Colonic mucosa (tissue), 4 donors: ENCODE measurements around the gene DND1. TPM values are rescaled to one million over a fixed set of nuclear protein-coding genes. Genes with fewer than 3 reads are reported as not detected.

ENCODE experiments used
- DNase-seq: peaks from one replicate; pipeline ENCODE4 v3.0.0-alpha.2; 2020
- H3K27ac ChIP-seq: fragments of 200-600 bp; one replicate; pipeline ENCODE4 v1.8.0; 2021
- H3K27me3 ChIP-seq: fragments of 200-600 bp; one replicate; pipeline ENCODE4 v1.8.0; 2021
- H3K36me3 ChIP-seq: fragments of 200-600 bp; one replicate; pipeline ENCODE4 v1.8.0; 2021
- H3K4me1 ChIP-seq: fragments of 200-600 bp; one replicate; pipeline ENCODE4 v1.8.0; 2021; ENCODE audit warnings: mild to moderate bottlenecking
- H3K4me3 ChIP-seq: fragments of 200-600 bp; one replicate; pipeline ENCODE4 v1.8.0; 2021
- H3K9ac ChIP-seq, 2 donors: one replicate each; pipeline ENCODE4 v1.7.0; 2013; ENCODE audit warnings: control low read depth in 2 of 2, low read depth in 2 of 2, low read length in 2 of 2
- H3K9me3 ChIP-seq: fragments of 200-600 bp; one replicate; pipeline ENCODE4 v1.8.0; 2021
- CTCF ChIP-seq: fragments of 200-600 bp; IDR thresholded peaks from one replicate; pipeline ENCODE4 v1.8.0; 2022; ENCODE audit warnings: antibody characterized with exemption, mild to moderate bottlenecking
- intact Hi-C: fragments of 100-400 bp; cut with DNase I; formaldehyde crosslinking; loops from one replicate; pipeline ENCODE4 v1.14.1; 2022
- microRNA-seq: library from miRNA; unstranded; fragments of <30 nt; microRNA quantifications from one replicate; pipeline ENCODE4, GENCODE V29; 2019
- total RNA-seq, 2 donors: library from RNA; stranded (reverse); fragmentation: NEBNext Ultra II Directional in 1 of 2; extraction: Animal tissue kit (Norgen Biotek cat#: 25700) in 1 of 2; gene quantifications; one replicate each; pipeline ENCODE4 v1.2.1, GENCODE V29; 2021
- donor health status: healthy.
- donor health status: DM: no; HTN: no; CAD: no.
- donor health status: DM: no; HTN: no; CAD: no.

Gene DND1
- total RNA-seq, 2 donors from 2014 or later = 0.16 to 0.89 TPM

- Histone ChIP-seq H3K36me3 (no peaks in the 10 kb centered on the region), H3K9ac (no peak overlapping the region), H3K9me3 (no peaks in the 10 kb centered on the region), H3K4me1 (no peaks in the 10 kb centered on the region), H3K4me3 (no peak overlapping the region), H3K27me3 (peaks cover 3% of the 10 kb centered on the region), H3K27ac (no peak overlapping the region)
- no peak for DNase-seq
- no peak for TF ChIP-seq CTCF
- intact Hi-C loops = no loop called here
Observed at GRCh38 chr5:140622301-140622700, 51.1 kb downstream of the DND1 start.

Small RNA genes within 50 kb of the gene (microRNA-seq; reads per million reads assigned to microRNA genes)
- gene MIR3655 = not detected

Other genes with a start within 250 kb of the DND1 start
- gene EIF4EBP3, start 125.9 kb downstream of the DND1 start, total RNA-seq = 10 to 100 TPM; 13.5 to 13.8 TPM
- gene SRA1, start 116.1 kb downstream of the DND1 start, total RNA-seq = 10 to 100 TPM; 24.5 to 34.1 TPM
- 10 to 100 TPM; 11.0 to 17.0 TPM for gene APBB3, start 109.0 kb downstream of the DND1 start, total RNA-seq
- 100 to 1,000 TPM in 1 of 2 donors, 10 to 100 TPM in 1; 78.1 to 129 TPM for gene SLC35A4, start 108.7 kb downstream of the DND1 start, total RNA-seq
- gene CD14, start 40.4 kb downstream of the DND1 start, total RNA-seq = 10 to 100 TPM; 28.2 to 48.3 TPM
- gene TMCO6, start 34.1 kb downstream of the DND1 start, total RNA-seq = 10 to 100 TPM in 1 of 2 donors, 1 to 10 TPM in 1; 8.7 to 18.9 TPM
- 100 to 1,000 TPM in 1 of 2 donors, 10 to 100 TPM in 1; 85.4 to 101 TPM for gene NDUFA2, start 25.9 kb downstream of the DND1 start, total RNA-seq
- gene IK, start 25.7 kb downstream of the DND1 start, total RNA-seq = 10 to 100 TPM; 70.4 to 71.6 TPM
- gene WDR55, start 8.7 kb downstream of the DND1 start, total RNA-seq = 10 to 100 TPM; 28.7 to 47.8 TPM
- 10 to 100 TPM; 41.0 to 66.1 TPM for gene HARS1, start 17.8 kb upstream of the DND1 start, total RNA-seq
- gene HARS2, start 17.9 kb upstream of the DND1 start, total RNA-seq = 10 to 100 TPM; 37.8 to 38.7 TPM
- 10 to 100 TPM; 43.8 to 49.4 TPM for gene ZMAT2, start 26.9 kb upstream of the DND1 start, total RNA-seq
- gene PCDHA1, start 112.6 kb upstream of the DND1 start, total RNA-seq = under 1 TPM in 1 of 2 donors, not detected in 1; 0.13 TPM
- not detected for gene PCDHA2, start 121.3 kb upstream of the DND1 start, total RNA-seq
- gene PCDHA3, start 127.5 kb upstream of the DND1 start, total RNA-seq = under 1 TPM in 1 of 2 donors, not detected in 1; 0.11 TPM
- under 1 TPM; 0.47 to 0.58 TPM for gene PCDHA4, start 133.5 kb upstream of the DND1 start, total RNA-seq
- under 1 TPM; 0.05 to 0.13 TPM for gene PCDHA5, start 148.0 kb upstream of the DND1 start, total RNA-seq
- under 1 TPM; 0.11 to 0.12 TPM for gene PCDHA6, start 154.4 kb upstream of the DND1 start, total RNA-seq
- under 1 TPM; 0.10 to 0.11 TPM for gene PCDHA7, start 160.7 kb upstream of the DND1 start, total RNA-seq
- gene PCDHA8, start 167.6 kb upstream of the DND1 start, total RNA-seq = under 1 TPM in 1 of 2 donors, not detected in 1; 0.10 TPM
- gene PCDHA9, start 174.8 kb upstream of the DND1 start, total RNA-seq = under 1 TPM in 1 of 2 donors, not detected in 1; 0.19 TPM
- gene PCDHA10, start 182.3 kb upstream of the DND1 start, total RNA-seq = under 1 TPM; 0.07 to 0.37 TPM
- not detected for gene PCDHA11, start 195.4 kb upstream of the DND1 start, total RNA-seq
- not detected for gene PCDHA12, start 201.7 kb upstream of the DND1 start, total RNA-seq
- under 1 TPM; 0.05 TPM for gene PCDHA13, start 208.5 kb upstream of the DND1 start, total RNA-seq